Stomach (tissue), 8 donors: ENCODE results near the gene IMP4. TPM values are rescaled to one million over a fixed set of nuclear protein-coding genes. Genes with fewer than 3 reads are reported as not detected.

ENCODE experiments used
- polyA plus RNA-seq, 3 donors: library from polyadenylated mRNA; stranded (reverse); fragments of 200-250 nt; gene quantifications; one replicate each; pipeline ENCODE4 v1.2.3, GENCODE V29; 2013
- small RNA-seq, 4 donors: library from RNA; depleted of rRNA; stranded (forward); fragments of <200 nt; gene quantifications; one replicate each; pipeline ENCODE3, GENCODE V24; 2016
- total RNA-seq, 5 donors: library from RNA; depleted of rRNA; stranded (reverse); fragments of >200 nt; gene quantifications; one replicate each; pipeline versions ENCODE4 v1.1.0 to v1.2.3, GENCODE V29; 2014 to 2016
- donor health status: healthy with polysubstance abuse.
- donor health status: Bipolar disorder and iron deficiency.
- donor health status: healthy.

Gene IMP4
- total and polyA plus RNA-seq, 8 donors: 14.2 to 128 (median 71.2) TPM

Small RNAs within 50 kb of the gene (small RNA-seq; reads per million reads assigned to genes)
- gene AC132479.1: 0 reads per million in 4 donors

Other genes starting within 250 kb of the IMP4 start
- under 1 TPM in 1 of 5 donors, not detected in 4; 0.18 TPM for gene POTEF, start 213.7 kb upstream of the IMP4 start, total RNA-seq
- gene POTEF, start 213.7 kb upstream of the IMP4 start, polyA plus RNA-seq: not detected
- gene CCDC74B, start 197.8 kb upstream of the IMP4 start, total RNA-seq: 1 to 10 TPM in 3 of 5 donors, under 1 TPM in 1, not detected in 1; 0.89 to 2.4 (median 1.1) TPM
- 1 to 10 TPM; 2.0 to 2.9 (median 2.4) TPM for gene CCDC74B, start 197.8 kb upstream of the IMP4 start, polyA plus RNA-seq
- 100 to 1,000 TPM in 1 of 5 donors, 10 to 100 TPM in 4; 11.4 to 109 (median 36.8) TPM for gene SMPD4, start 161.3 kb upstream of the IMP4 start, total RNA-seq
- 10 to 100 TPM; 16.2 to 35.8 (median 19.8) TPM for gene SMPD4, start 161.3 kb upstream of the IMP4 start, polyA plus RNA-seq
- 100 to 1,000 TPM in 2 of 5 donors, 10 to 100 TPM in 3; 52.3 to 521 (median 87.5) TPM for gene MZT2B, start 160.6 kb upstream of the IMP4 start, total RNA-seq
- 100 to 1,000 TPM; 288 to 357 (median 354) TPM for gene MZT2B, start 160.6 kb upstream of the IMP4 start, polyA plus RNA-seq
- not detected for gene TUBA3E, start 144.5 kb upstream of the IMP4 start, total RNA-seq
- gene TUBA3E, start 144.5 kb upstream of the IMP4 start, polyA plus RNA-seq: not detected
- gene PTPN18, start 13.2 kb downstream of the IMP4 start, total RNA-seq: 100 to 1,000 TPM in 2 of 5 donors, 10 to 100 TPM in 3; 38.6 to 177 (median 92.6) TPM
- 10 to 100 TPM; 37.0 to 54.3 (median 42.8) TPM for gene PTPN18, start 13.2 kb downstream of the IMP4 start, polyA plus RNA-seq
- gene POTEI, start 166.4 kb downstream of the IMP4 start, total RNA-seq: 10 to 100 TPM in 1 of 5 donors, 1 to 10 TPM in 1, under 1 TPM in 2, not detected in 1; 0.55 to 22.3 (median 0.87) TPM
- gene POTEI, start 166.4 kb downstream of the IMP4 start, polyA plus RNA-seq: under 1 TPM in 1 of 3 donors, not detected in 2; 0.06 TPM
- 1 to 10 TPM in 1 of 5 donors, not detected in 4; 1.3 TPM for gene CFC1B, start 178.3 kb downstream of the IMP4 start, total RNA-seq
- gene CFC1B, start 178.3 kb downstream of the IMP4 start, polyA plus RNA-seq: under 1 TPM in 1 of 3 donors, not detected in 2; 0.13 TPM